H1 (cell line): ENCODE data around the gene SPRYD3. TPM values are rescaled to one million over a fixed set of nuclear protein-coding genes. Genes with fewer than 3 reads are reported as not detected.

Source experiments
- CTCF ChIA-PET: fragments of 300-600 bp; sonication (Branson Sonifier 250); formaldehyde crosslinking; loops from one replicate; lab custom pipeline; 2021; ENCODE audit not compliant: partially characterized antibody; lab: Charles Lee
- POLR2A ChIA-PET: fragments of 300-600 bp; sonication (Branson Sonifier 250); formaldehyde crosslinking; loops from one replicate; lab custom pipeline; 2021; ENCODE audit warnings: inconsistent platforms; ENCODE audit not compliant: partially characterized antibody; lab: Charles Lee
- DNase-seq, 2 experiments: peaks; one replicate each; pipeline versions ENCODE4 v3.0.0 to v3.0.0-alpha.2; 2010 to 2022; ENCODE audit warnings: low spot score in 2 of 2, low read depth in 1 of 2, mixed read lengths in 1 of 2
- FAIRE-seq: peaks from 2 replicates; lab custom pipeline; 2011; peaks lifted over from hg19 to GRCh38; lab: Jason Lieb, UNC
- H2AFZ ChIP-seq: 2 replicates; pipeline ENCODE4 v1.8.1; 2012; ENCODE audit warnings: low read length, inconsistent platforms
- H2AK5ac ChIP-seq: 2 replicates; pipeline ENCODE4 v1.6.1; 2013; ENCODE audit warnings: low read depth, low read length
- H2BK120ac ChIP-seq: replicated peaks from 2 replicates; pipeline ENCODE3; 2013; ENCODE audit warnings: low read depth, low read length, inconsistent platforms
- H2BK12ac ChIP-seq: 2 replicates; pipeline ENCODE4 v1.6.1; 2013; ENCODE audit warnings: low read depth, low read length
- H2BK15ac ChIP-seq: 2 replicates; pipeline ENCODE4 v1.6.1; 2013; ENCODE audit warnings: low read length
- H2BK20ac ChIP-seq: 2 replicates; pipeline ENCODE4 v1.6.1; 2013; ENCODE audit warnings: low read length
- H2BK5ac ChIP-seq: 2 replicates; pipeline ENCODE4 v1.6.1; 2013; ENCODE audit warnings: low read depth, low read length
- H3K14ac ChIP-seq: 2 replicates; pipeline ENCODE4 v1.6.1; 2013; ENCODE audit warnings: inconsistent platforms; ENCODE audit not compliant: insufficient read length
- H3K18ac ChIP-seq: 2 replicates; pipeline ENCODE4 v1.6.1; 2013; ENCODE audit warnings: low read length; ENCODE audit errors: extremely low read depth
- H3K23ac ChIP-seq: 2 replicates; pipeline ENCODE4 v1.6.1; 2013; ENCODE audit warnings: inconsistent platforms; ENCODE audit not compliant: insufficient read length
- H3K23me2 ChIP-seq: 2 replicates; pipeline ENCODE4 v1.6.1; 2013; ENCODE audit warnings: low read depth, low read length
- H3K27ac ChIP-seq: 2 replicates; pipeline ENCODE4 v1.6.1; 2011; ENCODE audit warnings: low read depth, low read length, inconsistent platforms
- H3K27me3 ChIP-seq, 4 experiments: replicated peaks in 1 of 4; 1 replicate in 1 of 4; 2 replicates in 3 of 4; pipeline versions ENCODE4 v1.6.1 to v1.8.1; 2011 to 2013; ENCODE audit warnings: low read length in 3 of 4, mild to moderate bottlenecking in 3 of 4, inconsistent platforms in 2 of 4, mixed read lengths in 2 of 4, moderate library complexity in 1 of 4; ENCODE audit not compliant: control insufficient read depth in 3 of 4, insufficient read depth in 3 of 4; ENCODE audit errors: extremely low read depth in 1 of 4
- H3K36me3 ChIP-seq, 4 experiments: 2 replicates each; pipeline versions ENCODE4 v1.6.1 to v1.8.1; 2011 to 2013; ENCODE audit warnings: mild to moderate bottlenecking in 4 of 4, low read length in 3 of 4, moderate library complexity in 2 of 4, control low read depth in 1 of 4, inconsistent platforms in 1 of 4; ENCODE audit not compliant: insufficient read depth in 4 of 4, control insufficient read depth in 2 of 4
- H3K4ac ChIP-seq: replicated peaks from 2 replicates; pipeline ENCODE3; 2013; ENCODE audit warnings: low read length, low read depth, mixed read lengths, inconsistent platforms; ENCODE audit not compliant: insufficient read length
- H3K4me1 ChIP-seq, 4 experiments: replicated peaks in 1 of 4; 1 replicate in 1 of 4; 2 replicates in 3 of 4; pipeline versions ENCODE4 v1.6.1 to v1.8.1; 2011 to 2013; ENCODE audit warnings: low read length in 3 of 4, inconsistent platforms in 2 of 4, mixed read lengths in 1 of 4; ENCODE audit not compliant: insufficient read depth in 4 of 4, control insufficient read depth in 3 of 4
- H3K4me2 ChIP-seq, 2 experiments: 2 replicates each; pipeline versions ENCODE4 v1.6.1 to v1.8.1; 2011 to 2013; ENCODE audit warnings: low read depth in 2 of 2, low read length in 2 of 2, control low read depth in 1 of 2, inconsistent platforms in 1 of 2, mild to moderate bottlenecking in 1 of 2; ENCODE audit not compliant: insufficient read depth in 1 of 2
- H3K4me3 ChIP-seq, 4 experiments: fragments of 200-600, 300-600 bp in 1 of 4; sonication (generic), shearing (Covaris generic), sonication (Bioruptor Twin) in 1 of 4; 2 replicates each; pipeline versions ENCODE4 v1.5.1 to v1.8.1; 2011 to 2016; ENCODE audit warnings: low read length in 4 of 4, low read depth in 3 of 4, control low read depth in 2 of 4, inconsistent platforms in 2 of 4, mild to moderate bottlenecking in 2 of 4, mixed read lengths in 1 of 4, moderate library complexity in 1 of 4; ENCODE audit not compliant: insufficient read depth in 2 of 4; ENCODE audit errors: extremely low read depth in 1 of 4
- H3K56ac ChIP-seq: replicated peaks from 2 replicates; pipeline ENCODE3; 2013; ENCODE audit warnings: low read depth, mild to moderate bottlenecking, mixed read lengths, low read length, inconsistent platforms; ENCODE audit not compliant: insufficient read length
- H3K79me1 ChIP-seq: 2 replicates; pipeline ENCODE4 v1.6.1; 2013; ENCODE audit warnings: low read depth, low read length, control low read depth
- H3K79me2 ChIP-seq, 2 experiments: 2 replicates each; pipeline versions ENCODE4 v1.6.1 to v1.8.1; 2012 to 2013; ENCODE audit warnings: low read length in 2 of 2, mild to moderate bottlenecking in 2 of 2, inconsistent platforms in 1 of 2; ENCODE audit not compliant: insufficient read depth in 2 of 2, control insufficient read depth in 1 of 2
- H3K9ac ChIP-seq, 4 experiments: replicated peaks in 1 of 4; 1 replicate in 1 of 4; 2 replicates in 3 of 4; pipeline versions ENCODE4 v1.6.1 to v1.8.1; 2011 to 2013; ENCODE audit warnings: low read depth in 3 of 4, low read length in 3 of 4, control low read depth in 2 of 4, mild to moderate bottlenecking in 2 of 4, moderate library complexity in 2 of 4, inconsistent platforms in 1 of 4; ENCODE audit errors: extremely low read depth in 1 of 4
- H3K9me3 ChIP-seq, 2 experiments: 2 replicates each; pipeline versions ENCODE4 v1.6.1 to v1.8.1; 2012 to 2013; ENCODE audit warnings: mild to moderate bottlenecking in 2 of 2, moderate library complexity in 2 of 2, control low read depth in 1 of 2, inconsistent platforms in 1 of 2, low read depth in 1 of 2, low read length in 1 of 2, mixed read lengths in 1 of 2; ENCODE audit not compliant: insufficient read depth in 2 of 2
- H4K20me1 ChIP-seq, 2 experiments: replicated peaks in 1 of 2; 2 replicates each; pipeline versions ENCODE3 to v1.8.1; 2011 to 2013; ENCODE audit warnings: inconsistent platforms in 2 of 2, low read length in 2 of 2, mild to moderate bottlenecking in 1 of 2; ENCODE audit not compliant: insufficient read depth in 2 of 2, control insufficient read depth in 1 of 2
- H4K5ac ChIP-seq: 2 replicates; pipeline ENCODE4 v1.6.1; 2013; ENCODE audit warnings: low read length, low read depth, mixed read lengths, inconsistent platforms; ENCODE audit not compliant: insufficient read length
- H4K8ac ChIP-seq: 2 replicates; pipeline ENCODE4 v1.8.0; 2013; ENCODE audit warnings: mild to moderate bottlenecking, moderate library complexity, low read length, inconsistent platforms; ENCODE audit not compliant: insufficient read depth; ENCODE audit errors: extremely low read depth
- H4K91ac ChIP-seq: replicated peaks from 2 replicates; pipeline ENCODE3; 2013; ENCODE audit warnings: low read length, mixed read lengths, inconsistent platforms; ENCODE audit not compliant: insufficient read length
- CBX5 ChIP-seq: fragments of 300-800, 300-1000 bp; sonication (generic); IDR thresholded peaks from 2 replicates; pipeline ENCODE4 v1.7.1; 2016; ENCODE audit warnings: antibody characterized with exemption, low read length, low read depth
- HDAC2 ChIP-seq, 2 experiments: fragments of 300-600 bp in 1 of 2; sonication (generic) in 1 of 2; IDR thresholded peaks; 2 replicates each; pipeline ENCODE4 v1.6.1; 2011 to 2012; ENCODE audit warnings: low read depth in 2 of 2, low read length in 2 of 2, mild to moderate bottlenecking in 2 of 2, moderate library complexity in 2 of 2, borderline replicate concordance in 1 of 2, inconsistent platforms in 1 of 2
- MAFK ChIP-seq: IDR thresholded peaks from 2 replicates; pipeline ENCODE4 v1.6.1; 2012; ENCODE audit warnings: low read depth, mild to moderate bottlenecking, improper control_type of control experiment, low read length
- SIRT6 ChIP-seq: IDR thresholded peaks from one replicate; pipeline ENCODE4 v1.7.1; 2012; ENCODE audit warnings: low read length, inconsistent platforms
- TEAD4 ChIP-seq: IDR thresholded peaks from 2 replicates; pipeline ENCODE4 v1.6.1; 2012; ENCODE audit warnings: low read depth, low read length, inconsistent platforms, mixed read lengths
- WGBS, 2 experiments: shearing (Covaris generic) in 1 of 2; methylation state at CpG; one replicate each; pipeline versions ENCODE4 v1.1.6 to v1.1.7; 2013 to 2015; ENCODE audit warnings: low lambda C conversion rate in 2 of 2, mixed read lengths in 2 of 2, inconsistent platforms in 1 of 2, low coverage in 1 of 2, missing lambda C conversion rate in 1 of 2; ENCODE audit not compliant: insufficient replicate concordance in 2 of 2, insufficient coverage in 1 of 2, insufficient read length in 1 of 2; ENCODE audit errors: extremely low coverage in 1 of 2, missing lambda C conversion rate in 1 of 2; 5-methylcytosine and 5-hydroxymethylcytosine counted together
- polyA plus RNA-seq, 7 experiments: library from polyadenylated mRNA; depleted of rRNA in 3 of 7; stranded (reverse) in 5 of 7; unstranded in 2 of 7; fragments of >200 nt in 5 of 7; fragments of 200-250 nt in 2 of 7; gene quantifications; 1 replicate in 5 of 7; 2 replicates in 1 of 7; 4 replicates in 1 of 7; pipeline versions ENCODE4 v1.2.1 to v1.2.3, GENCODE V29; 2011 to 2013; ENCODE audit warnings: missing spikeins in 2 of 7, mixed read lengths in 2 of 7
- total RNA-seq: library from RNA; stranded (reverse); fragmentation: NEBNext Ultra II Directional; extraction: Animal tissue kit (Norgen Biotek cat#: 25700); gene quantifications from 2 replicates; pipeline ENCODE4 v1.2.1, GENCODE V29; 2021

Gene SPRYD3
- total and polyA plus RNA-seq, 2 of the 8 experiments (the other 6 are each of a cell fraction or from before 2014, with no cell fraction given): 6.8 to 8.0 TPM

GRCh38 chr12:53105256-53105655, 26.1 kb upstream of the SPRYD3 start:
- FAIRE-seq: no peak
- WGBS, 2 experiments: 89% methylated on average over 8 of the region's 8 CpGs; no CpG with 5 or more reads in 1 of the 2 experiments
- Histone ChIP-seq H3K4me1 (peaks cover 0 to 5% (median 1%) of the 10 kb centered on the region in 4 experiments; a peak in 5 of 7 replicates), H3K4me3 (no peak overlapping the region), H4K8ac (no peak overlapping the region), H2AFZ (no peak overlapping the region), H3K27me3 (no peaks in the 10 kb centered on the region), H3K23me2 (no peaks in the 10 kb centered on the region)
- TF ChIP-seq CBX5 (no peak), HDAC2 (IDR thresholded peaks at IDR 0.05; ENCODE audit: borderline replicate concordance in 1 of 2, low read depth in 2 of 2, low read length in 2 of 2) (no peak), TEAD4 (no peak), MAFK (no peak), SIRT6 (no peak)
- TF ChIP-seq, all 59 proteins: peak for 0
- Histone ChIP-seq H3K56ac (no peak overlapping the region), H3K79me2 (no peaks in the 10 kb centered on the region), H4K91ac (no peak overlapping the region), H3K9ac (no peak overlapping the region), H2BK120ac (no peak overlapping the region), H2AK5ac (no peak overlapping the region), H2BK5ac (no peak overlapping the region), H3K23ac (no peak overlapping the region), H3K79me1 (no peaks in the 10 kb centered on the region), H3K4me2 (no peak overlapping the region), H3K27ac (no peak overlapping the region), H3K36me3 (no peaks in the 10 kb centered on the region), H4K5ac (no peak overlapping the region), H2BK15ac (no peak overlapping the region), H3K18ac (no peak overlapping the region), H3K14ac (no peak overlapping the region), H2BK20ac (no peak overlapping the region), H3K9me3 (peaks cover 3 to 5% of the 10 kb centered on the region in 2 experiments; a peak in 3 of 4 replicates), H2BK12ac (no peak overlapping the region), H4K20me1 (no peaks in the 10 kb centered on the region), H3K4ac (no peak overlapping the region)
- no peak for DNase-seq
- CTCF ChIA-PET: interaction anchor here (19.1 kb wide), 1 partner anchor 35 kb away, joined by 531 read pairs; the partner anchor contains the start of gene SPRYD3
- POLR2A ChIA-PET: no interaction called here
